ENCODE measurements around the gene CALHM2.

CALHM2 gene

DNA sequence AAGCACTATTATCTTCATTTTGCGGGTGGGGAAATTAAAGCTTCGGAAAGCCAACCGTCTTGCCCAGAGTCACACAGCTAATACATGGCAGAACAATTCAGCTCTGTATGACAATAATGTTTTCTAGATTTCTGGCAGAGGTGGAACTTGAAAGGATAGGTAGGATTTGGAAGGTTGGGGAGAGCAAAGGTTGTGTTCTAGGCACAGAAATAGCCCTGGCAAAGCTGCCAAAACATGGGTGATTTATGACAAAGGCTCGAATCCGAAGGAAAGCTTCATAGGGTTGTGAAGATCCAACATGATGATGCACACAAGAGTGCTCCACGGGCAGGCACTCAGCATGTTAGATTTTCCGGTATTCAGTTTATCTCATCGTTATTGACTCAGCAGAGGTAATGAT lies 36.6 kb downstream of the CALHM2 start:
- no peak overlapping the region for H3K4me3 ChIP-seq (ENCODE audit: low read depth, low read length)
- TF ChIP-seq, protein P1, sequence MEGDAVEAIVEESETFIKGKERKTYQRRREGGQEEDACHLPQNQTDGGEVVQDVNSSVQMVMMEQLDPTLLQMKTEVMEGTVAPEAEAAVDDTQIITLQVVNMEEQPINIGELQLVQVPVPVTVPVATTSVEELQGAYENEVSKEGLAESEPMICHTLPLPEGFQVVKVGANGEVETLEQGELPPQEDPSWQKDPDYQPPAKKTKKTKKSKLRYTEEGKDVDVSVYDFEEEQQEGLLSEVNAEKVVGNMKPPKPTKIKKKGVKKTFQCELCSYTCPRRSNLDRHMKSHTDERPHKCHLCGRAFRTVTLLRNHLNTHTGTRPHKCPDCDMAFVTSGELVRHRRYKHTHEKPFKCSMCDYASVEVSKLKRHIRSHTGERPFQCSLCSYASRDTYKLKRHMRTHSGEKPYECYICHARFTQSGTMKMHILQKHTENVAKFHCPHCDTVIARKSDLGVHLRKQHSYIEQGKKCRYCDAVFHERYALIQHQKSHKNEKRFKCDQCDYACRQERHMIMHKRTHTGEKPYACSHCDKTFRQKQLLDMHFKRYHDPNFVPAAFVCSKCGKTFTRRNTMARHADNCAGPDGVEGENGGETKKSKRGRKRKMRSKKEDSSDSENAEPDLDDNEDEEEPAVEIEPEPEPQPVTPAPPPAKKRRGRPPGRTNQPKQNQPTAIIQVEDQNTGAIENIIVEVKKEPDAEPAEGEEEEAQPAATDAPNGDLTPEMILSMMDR (IDR thresholded peaks at IDR 0.05; ENCODE audit: insufficient read depth, low read length, missing control alignments) = no peak
- no peak for DNase-seq (ENCODE audit: low read depth, low spot score)
- POLR2A ChIA-PET = no interaction called here
- CTCF ChIA-PET = interaction anchor here (0.9 to 12.2 kb wide), 19 partner anchors 11 to 180 kb away, joined by 3 to 250 read pairs (median 9); partner anchors contain the start of gene NEURL1

DNA sequence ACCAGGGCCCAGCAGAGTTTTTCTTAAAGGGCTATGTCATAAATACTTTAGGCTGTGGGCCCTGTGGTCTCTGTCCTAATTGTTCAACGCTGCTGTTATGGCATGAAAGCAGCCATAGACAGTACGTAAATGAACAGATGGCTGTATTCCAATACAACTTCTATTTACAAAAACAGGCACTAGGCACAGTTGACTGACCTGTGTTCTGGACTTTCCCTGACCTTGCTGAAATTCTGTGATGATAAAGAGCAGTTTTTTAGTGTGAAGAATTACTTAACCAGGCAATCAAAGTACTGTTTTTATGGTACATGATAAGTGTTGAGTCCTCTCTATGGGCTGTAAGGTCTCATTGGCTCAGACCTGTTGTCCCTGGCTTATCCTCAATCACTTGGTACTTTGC lies 38.6 kb downstream of the CALHM2 start:
- DNase-seq (ENCODE audit: low read depth, low spot score) = no peak
- CTCF ChIA-PET = interaction anchor here (1.1 to 12.2 kb wide), 5 partner anchors 18 to 179 kb away, joined by 3 to 250 read pairs (median 6); partner anchors contain the start of genes ATP5MK and PDCD11
- no peak overlapping the region for H3K4me3 ChIP-seq (ENCODE audit: low read depth, low read length)
- POLR2A ChIA-PET = interaction anchor here (1.3 kb wide), 1 partner anchor 11 kb away, joined by 3 read pairs; no protein-coding TSS in a partner anchor
- TF ChIP-seq, protein P1 (IDR thresholded peaks at IDR 0.05; ENCODE audit: insufficient read depth, low read length, missing control alignments) = no peak

DNA sequence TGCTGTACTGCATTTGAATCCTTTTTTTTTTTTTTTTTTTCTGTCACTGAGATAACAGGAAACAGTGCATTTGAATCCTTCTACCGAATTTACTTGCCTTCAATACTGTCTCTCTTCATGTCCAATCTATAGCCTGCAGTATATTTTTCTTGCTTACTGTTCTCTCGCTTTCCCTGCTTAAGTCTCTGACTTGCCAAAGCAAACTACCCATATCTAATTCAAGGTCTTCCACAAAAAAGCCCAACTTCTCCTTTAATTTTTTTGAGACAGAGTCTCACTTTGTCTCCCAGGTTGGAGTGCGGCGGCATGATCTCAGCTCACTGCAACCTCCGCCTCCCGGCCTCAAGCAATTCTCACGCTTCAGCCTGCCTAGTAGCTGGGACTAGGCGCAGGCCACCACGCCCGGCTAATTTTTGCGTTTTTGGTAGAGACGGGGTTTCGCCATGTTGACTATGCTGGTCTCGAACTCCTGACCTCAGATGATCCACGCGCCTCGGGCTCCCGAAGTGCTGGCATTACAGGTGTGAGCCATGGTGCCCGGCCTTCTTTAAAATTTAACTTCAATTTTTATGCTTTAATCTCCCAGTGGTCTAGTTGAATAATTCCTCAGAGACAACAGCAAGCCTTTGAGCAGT lies 54.9 kb downstream of the CALHM2 start:
- POLR2A ChIA-PET = interaction anchor here (0.6 to 1.4 kb wide), 2 partner anchors 23 to 29 kb away, joined by 3 to 8 read pairs; partner anchors contain the start of gene TAF5

DNA sequence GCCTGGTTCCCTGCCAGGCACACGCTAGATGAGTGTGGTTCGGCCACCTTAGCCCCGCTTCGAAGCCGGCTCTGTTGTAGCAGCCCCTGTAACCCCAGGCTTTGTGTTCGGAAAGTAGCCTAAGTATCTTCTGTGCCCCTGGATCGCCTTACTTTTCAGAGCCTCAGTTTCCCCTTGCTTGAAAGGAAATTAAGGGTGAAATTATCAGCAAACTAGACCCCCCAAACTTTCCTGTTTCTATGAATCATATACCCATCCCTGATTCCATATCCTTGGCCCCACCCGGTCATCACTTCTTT lies 55.4 kb downstream of the CALHM2 start:
- POLR2A ChIA-PET = interaction anchor here (0.6 to 1.4 kb wide), 4 partner anchors 13 to 28 kb away, joined by 3 to 8 read pairs (median 4); partner anchors contain the start of gene TAF5
- CTCF ChIA-PET = interaction anchor here (1.0 to 2.3 kb wide), 4 partner anchors 9 to 17 kb away, joined by 3 to 6 read pairs (median 3); no protein-coding TSS in a partner anchor

More for the DNA sequence above, 54.9 kb downstream of the CALHM2 start:
- no peak for DNase-seq (ENCODE audit: low read depth, low spot score)
- CTCF ChIA-PET = interaction anchor here (1.3 to 11.1 kb wide), 5 partner anchors 13 to 89 kb away, joined by 3 to 87 read pairs (median 6); no protein-coding TSS in a partner anchor
- TF ChIP-seq, protein P1 (IDR thresholded peaks at IDR 0.05; ENCODE audit: insufficient read depth, low read length, missing control alignments) = no peak
- H3K4me3 ChIP-seq (ENCODE audit: low read depth, low read length) = peak overlapping the region; percentile 95

More for the DNA sequence above, 55.4 kb downstream of the CALHM2 start:
- no peak for DNase-seq (ENCODE audit: low read depth, low spot score)
- TF ChIP-seq, protein P1 (IDR thresholded peaks at IDR 0.05; ENCODE audit: insufficient read depth, low read length, missing control alignments) = no peak
- peak overlapping the region; percentile 95 for H3K4me3 ChIP-seq (ENCODE audit: low read depth, low read length)
